Measurements from ENCODE around the gene SLC38A9.

Gene SLC38A9

GRCh38 chr5:55600086-55600485 is 112.0 kb downstream of the SLC38A9 start:
- Histone ChIP-seq H3K4me1 (peaks cover 22% of the 10 kb centered on the region), H3K27me3 (ENCODE audit: control insufficient read depth, insufficient read depth, low read length) (no peaks in the 10 kb centered on the region), H3K4me3 (ENCODE audit: low read depth, low read length) (peak overlapping the region; percentile 17)

GRCh38 chr5:55599148-55600050 is 112.7 kb downstream of the SLC38A9 start:
- Histone ChIP-seq H3K79me2 (no peaks in the 10 kb centered on the region), H3K4me3 (ENCODE audit: low read depth, low read length) (no peak overlapping the region), H3K27me3 (ENCODE audit: control insufficient read depth, insufficient read depth, low read length) (no peaks in the 10 kb centered on the region), H2AFZ (no peak overlapping the region), H3K9ac (no peak overlapping the region), H3K4me2 (ENCODE audit: low read length) (peak overlapping the region; percentile 49), H3K4me1 (peaks cover 22% of the 10 kb centered on the region), H3K9me3 (ENCODE audit: control insufficient read depth, low read length) (no peaks in the 10 kb centered on the region), H3K27ac (peak overlapping the region; percentile 80), H3K36me3 (ENCODE audit: control insufficient read depth, insufficient read depth, low read length) (no peaks in the 10 kb centered on the region)
- no peak for TF ChIP-seq CTCF (IDR thresholded peaks at IDR 0.05)

More at GRCh38 chr5:55600086-55600485, 112.0 kb downstream of the SLC38A9 start:
- H3K27ac ChIP-seq, result peak overlapping the region; percentile 80
- no peak overlapping the region for H2AFZ ChIP-seq
- no peaks in the 10 kb centered on the region for H3K9me3 ChIP-seq (ENCODE audit: control insufficient read depth, low read length)
- H3K36me3 ChIP-seq (ENCODE audit: control insufficient read depth, insufficient read depth, low read length), result no peaks in the 10 kb centered on the region
- TF ChIP-seq CTCF (IDR thresholded peaks at IDR 0.05), result no peak
- no peaks in the 10 kb centered on the region for H3K79me2 ChIP-seq
- H3K4me2 ChIP-seq (ENCODE audit: low read length), result peak overlapping the region; percentile 49
- no peak overlapping the region for H3K9ac ChIP-seq

GRCh38 chr5:55597014-55597981 is 114.8 kb downstream of the SLC38A9 start:
- no peaks in the 10 kb centered on the region for H3K36me3 ChIP-seq (ENCODE audit: control insufficient read depth, insufficient read depth, low read length)
- no peak for TF ChIP-seq CTCF (IDR thresholded peaks at IDR 0.05)
- no peaks in the 10 kb centered on the region for H3K9me3 ChIP-seq (ENCODE audit: control insufficient read depth, low read length)
- no peaks in the 10 kb centered on the region for H3K27me3 ChIP-seq (ENCODE audit: control insufficient read depth, insufficient read depth, low read length)
- no peaks in the 10 kb centered on the region for H3K79me2 ChIP-seq
- peak overlapping the region; percentile 9 for H2AFZ ChIP-seq
- peaks cover 22% of the 10 kb centered on the region for H3K4me1 ChIP-seq
- H3K4me2 ChIP-seq (ENCODE audit: low read length), result no peak overlapping the region
- H3K4me3 ChIP-seq (ENCODE audit: low read depth, low read length), result no peak overlapping the region
- H3K27ac ChIP-seq, result peak overlapping the region; percentile 34
- H3K9ac ChIP-seq, result no peak overlapping the region

GRCh38 chr5:55594671-55595070 is 117.5 kb downstream of the SLC38A9 start:
- H3K4me2 ChIP-seq (ENCODE audit: low read length), result no peak overlapping the region

More at GRCh38 chr5:55594671-55595070, 117.5 kb downstream of the SLC38A9 start:
- no peak overlapping the region for H3K4me3 ChIP-seq (ENCODE audit: low read depth, low read length)
- H3K27me3 ChIP-seq (ENCODE audit: control insufficient read depth, insufficient read depth, low read length), result no peaks in the 10 kb centered on the region
- peaks cover 6% of the 10 kb centered on the region for H3K4me1 ChIP-seq
- H3K79me2 ChIP-seq, result no peaks in the 10 kb centered on the region
- TF ChIP-seq CTCF (IDR thresholded peaks at IDR 0.05), result no peak
- H3K9me3 ChIP-seq (ENCODE audit: control insufficient read depth, low read length), result no peaks in the 10 kb centered on the region
- H3K27ac ChIP-seq, result no peak overlapping the region
- H3K9ac ChIP-seq, result no peak overlapping the region
- H3K36me3 ChIP-seq (ENCODE audit: control insufficient read depth, insufficient read depth, low read length), result no peaks in the 10 kb centered on the region
- H2AFZ ChIP-seq, result no peak overlapping the region

Data from parathyroid adenoma (tissue), 2 donors.